Epidermal melanocyte (primary cell): ENCODE measurements around the gene CPNE5.
A peak's percentile ranks its signal among the peaks of the same experiment; 100 is the strongest.

ENCODE experiments used
- DNase-seq: peaks from one replicate; pipeline ENCODE4 v3.0.0; 2011; ENCODE audit warnings: low spot score; ENCODE audit not compliant: insufficient read length

CPNE5 gene

GRCh38 chr6:36766399-36766945 lies 72.8 kb downstream of the CPNE5 start:
- no peak for DNase-seq

- peak; percentile 84 for DNase-seq
Observed at GRCh38 chr6:36765594-36766398, 73.4 kb downstream of the CPNE5 start.

DNA sequence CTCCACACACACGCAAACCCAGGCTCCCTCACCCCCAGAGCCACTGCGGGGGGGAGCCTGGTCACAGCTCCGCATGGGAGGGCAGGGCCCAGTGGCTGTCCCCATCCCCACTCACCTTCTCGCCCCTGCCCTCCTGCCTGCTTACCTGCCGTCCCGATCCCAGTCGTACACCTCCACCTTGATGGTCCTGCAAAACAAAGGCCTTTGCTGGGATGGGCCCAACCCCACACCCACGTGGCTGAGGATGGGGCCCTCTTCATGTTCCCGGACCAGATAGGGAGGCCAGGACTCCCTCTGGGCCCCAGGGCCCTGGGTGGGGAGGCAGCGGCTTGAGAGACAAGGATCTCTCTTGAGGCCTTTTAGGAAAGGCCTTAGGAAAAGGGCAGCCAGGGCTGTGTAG lies 74.1 kb downstream of the CPNE5 start:
- DNase-seq, result no peak

DNA sequence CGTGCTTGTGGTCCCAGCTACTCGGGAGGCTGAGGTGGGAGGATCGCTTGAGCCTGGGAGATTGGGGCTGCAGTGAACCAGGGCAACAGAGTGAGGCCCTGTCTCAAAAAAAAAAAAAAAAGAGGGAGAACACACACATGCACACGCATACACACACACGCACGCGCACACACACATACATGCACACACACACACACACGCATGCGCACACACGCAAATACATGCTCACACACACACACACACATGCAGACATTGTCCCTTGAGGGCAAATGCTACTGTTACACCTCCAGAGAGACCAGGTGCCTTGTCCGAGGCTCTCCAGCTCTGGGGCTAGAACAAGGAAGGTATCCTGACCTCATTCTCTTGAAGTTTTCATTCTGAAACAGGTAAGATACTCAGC lies 77.1 kb downstream of the CPNE5 start:
- no peak for DNase-seq

DNA sequence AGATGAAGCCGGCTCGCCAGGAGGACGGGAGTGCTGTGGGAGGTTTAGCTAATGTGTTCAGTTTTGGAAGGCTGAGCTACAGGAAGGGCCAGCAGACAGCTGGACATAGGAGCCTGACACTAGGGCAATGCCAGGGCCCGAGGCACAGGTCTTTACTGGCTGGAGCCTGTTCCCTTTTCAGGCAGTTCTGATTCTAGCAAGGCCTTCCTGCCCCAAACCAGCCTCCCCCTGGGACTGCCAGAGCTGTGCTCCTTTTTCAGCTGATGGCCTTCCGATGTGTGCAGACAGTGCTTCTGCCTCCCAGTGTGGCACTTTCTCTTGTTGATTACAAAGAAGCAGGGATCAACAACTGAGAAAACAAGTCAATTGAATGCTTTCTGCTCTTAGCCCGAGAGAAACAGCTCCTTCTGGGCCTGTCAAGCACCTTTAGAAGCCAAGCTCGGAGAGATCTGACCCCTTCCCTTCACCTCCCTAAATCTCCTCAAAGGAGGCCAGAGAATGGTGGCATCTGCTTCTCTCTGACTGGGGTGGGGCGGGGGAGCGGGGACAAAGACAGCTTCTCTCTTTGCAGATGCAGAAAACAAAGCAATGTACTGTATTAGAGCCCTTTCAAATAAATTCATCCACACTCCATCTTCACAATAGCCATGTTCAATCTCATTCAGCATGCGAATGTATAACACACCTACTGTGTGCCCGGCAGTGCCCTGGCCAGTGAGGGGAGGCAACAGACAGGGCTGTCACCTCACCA lies 78.4 kb downstream of the CPNE5 start:
- no peak for DNase-seq

GRCh38 chr6:36759148-36759759 lies 80.0 kb downstream of the CPNE5 start:
- DNase-seq, result peak; percentile 95

GRCh38 chr6:36758516-36759147 lies 80.6 kb downstream of the CPNE5 start:
- no peak for DNase-seq

DNA sequence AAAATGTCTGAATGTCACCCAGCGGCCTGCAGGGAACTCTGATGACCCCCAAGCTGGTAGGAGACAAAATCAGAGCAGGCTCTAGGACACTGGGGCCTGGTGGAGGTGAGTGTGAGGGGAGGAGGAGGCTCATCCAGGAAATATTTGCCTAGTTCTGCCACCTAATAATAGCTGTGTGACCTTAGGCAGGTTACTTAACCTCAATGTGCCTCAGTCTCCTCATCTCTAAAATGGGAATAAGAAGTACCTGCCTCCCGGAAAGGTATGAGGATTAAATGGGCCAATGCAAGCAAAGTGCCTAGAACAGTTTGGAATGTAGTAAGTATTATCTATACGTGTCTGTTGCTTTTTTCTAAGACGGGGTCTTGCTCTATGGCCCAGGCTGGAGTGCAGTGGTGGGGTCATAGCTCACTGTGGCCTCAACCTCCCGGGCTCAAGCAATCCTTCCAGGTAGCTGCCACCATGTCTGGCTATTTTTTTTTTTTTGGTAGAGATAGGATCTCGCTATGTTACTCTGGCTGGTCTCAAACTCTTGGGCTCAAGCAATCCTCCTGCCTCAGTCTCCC lies 81.2 kb downstream of the CPNE5 start:
- no peak for DNase-seq

- DNase-seq, result no peak
Observed at GRCh38 chr6:36757206-36757605, 82.0 kb downstream of the CPNE5 start.

DNA sequence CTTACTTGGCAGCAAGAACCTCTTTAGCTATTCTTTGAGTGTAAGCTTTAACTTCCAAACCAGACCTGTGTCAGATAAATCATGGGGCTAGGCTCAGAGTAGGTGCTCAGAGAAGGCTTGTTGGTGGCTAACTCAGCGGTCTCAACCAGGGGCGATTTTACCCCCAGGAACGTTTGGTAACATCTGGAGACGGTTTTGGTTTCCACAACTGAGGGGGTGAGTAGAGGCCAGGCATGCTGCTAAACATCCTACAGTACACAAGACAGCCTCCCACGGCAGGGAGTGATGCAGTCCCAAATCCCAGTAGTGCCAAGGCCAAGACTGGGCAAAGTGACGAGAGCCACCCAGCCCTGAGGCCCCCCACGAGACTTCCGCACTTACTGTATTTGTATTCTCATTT lies 82.5 kb downstream of the CPNE5 start:
- no peak for DNase-seq

GRCh38 chr6:36755435-36756348 lies 83.6 kb downstream of the CPNE5 start:
- DNase-seq, result no peak

DNA sequence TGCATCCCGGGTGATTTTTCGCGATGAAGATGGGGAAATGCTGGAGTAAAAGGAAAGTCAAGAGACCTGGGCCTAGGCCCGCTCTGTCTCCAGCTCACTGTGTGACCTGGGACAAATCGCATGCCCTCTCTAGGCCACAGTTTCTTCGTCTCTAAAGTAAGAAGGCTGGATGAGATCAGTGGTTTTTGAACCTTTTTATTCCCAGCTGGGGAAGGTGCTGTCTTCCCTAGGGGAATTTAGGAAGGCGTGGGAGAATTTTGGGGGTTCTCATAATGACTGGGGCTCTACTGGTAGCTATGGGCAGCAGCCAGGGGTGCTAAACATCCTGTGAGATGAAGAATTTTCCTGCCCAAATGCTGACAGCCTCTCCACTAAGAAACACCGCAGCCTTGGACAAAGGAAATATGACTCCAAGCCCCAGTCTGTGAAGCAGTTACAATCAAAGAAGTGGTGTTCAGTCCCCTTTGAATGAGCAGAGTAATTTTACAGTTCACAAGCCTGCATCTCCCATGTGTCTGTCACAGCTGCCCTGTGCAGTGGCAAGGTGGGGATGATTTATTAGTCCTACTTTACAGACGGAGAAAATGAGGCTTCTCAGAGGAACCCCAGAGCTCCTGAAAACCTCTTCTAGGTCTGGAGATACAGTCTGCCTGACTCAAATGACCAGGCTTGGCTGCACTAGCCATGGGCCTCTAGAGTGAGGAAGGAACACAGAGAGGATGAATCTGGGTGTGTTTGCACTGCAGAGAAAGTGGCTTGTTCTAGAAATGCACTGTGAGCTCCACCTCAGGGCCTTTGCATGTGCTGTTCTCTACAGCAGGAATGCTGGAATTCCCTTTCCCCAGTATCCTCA lies 84.4 kb downstream of the CPNE5 start:
- no peak for DNase-seq

DNA sequence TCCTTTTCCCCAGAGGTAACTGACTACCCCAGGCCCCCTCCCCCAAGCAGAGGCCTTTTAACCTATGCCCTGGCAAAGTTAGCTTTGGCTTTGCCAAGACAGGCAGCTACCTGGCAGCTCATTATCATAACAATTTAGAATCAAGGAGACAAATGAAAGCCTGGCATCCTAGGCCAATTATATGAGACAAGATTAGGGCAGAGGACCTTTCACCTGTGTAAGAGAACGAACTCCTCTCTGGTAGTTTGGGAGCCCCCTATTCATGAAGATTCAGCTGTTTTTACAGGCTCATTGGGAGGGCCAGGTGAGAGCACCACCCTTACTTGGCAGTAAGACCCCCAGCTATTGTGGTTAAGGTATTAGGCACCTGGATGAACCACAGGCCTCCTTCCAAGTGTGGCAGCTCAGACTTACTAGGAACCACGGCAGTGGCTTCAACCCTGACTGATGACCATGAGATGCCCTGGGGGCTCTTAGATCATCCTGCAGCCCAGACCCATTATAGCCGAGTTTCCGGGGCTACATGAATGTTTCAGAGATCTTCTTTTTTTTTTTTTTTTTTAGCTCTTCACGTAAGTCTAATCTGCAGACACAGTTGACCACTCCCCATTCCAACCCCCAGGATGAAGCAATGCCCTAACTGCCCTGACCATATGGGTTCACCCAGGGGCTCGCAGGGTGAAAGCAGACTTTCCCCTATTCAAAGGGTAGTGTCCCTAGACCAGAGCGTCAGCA lies 85.4 kb downstream of the CPNE5 start:
- DNase-seq, result no peak

- DNase-seq, result no peak
Observed at GRCh38 chr6:36752886-36753506, 86.2 kb downstream of the CPNE5 start.

- DNase-seq, result no peak
Observed at GRCh38 chr6:36752187-36752885, 86.9 kb downstream of the CPNE5 start.

- no peak for DNase-seq
Observed at GRCh38 chr6:36751833-36752186, 87.4 kb downstream of the CPNE5 start.

DNA sequence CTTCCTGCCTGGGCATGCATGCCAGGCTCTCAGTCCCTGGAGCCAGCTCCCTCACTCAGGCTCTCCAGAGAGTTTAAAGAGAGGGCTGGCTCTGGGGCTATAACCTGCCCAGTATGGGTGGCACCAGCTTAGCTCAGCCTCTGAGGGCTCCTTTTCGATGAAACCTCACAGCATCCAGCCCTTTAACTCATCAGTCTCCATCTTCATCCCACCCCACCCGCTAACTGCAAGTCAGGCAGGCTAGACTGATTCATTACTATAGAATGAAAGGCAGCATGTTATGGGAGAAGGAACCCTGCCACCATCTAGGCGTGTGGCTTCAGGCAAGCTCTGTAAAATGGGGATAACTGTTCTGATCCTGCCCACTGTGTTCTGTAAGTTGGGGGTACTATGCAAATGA lies 88.2 kb downstream of the CPNE5 start:
- no peak for DNase-seq
